GM12892 (cell line): ENCODE measurements around the gene ERBB4.

ENCODE experiments used
- POLR2A ChIP-seq: IDR thresholded peaks from 2 replicates; pipeline ENCODE4 v1.6.1; 2011; ENCODE audit warnings: low read depth, low read length, control low read depth
- POLR2AphosphoS5 ChIP-seq: IDR thresholded peaks from 2 replicates; pipeline ENCODE4 v1.6.1; 2011; ENCODE audit warnings: low read depth, low read length, control low read depth

- TF ChIP-seq POLR2A = no peak
- no peak for TF ChIP-seq POLR2AphosphoS5
These were observed 907.1 kb downstream of the ERBB4 start for GRCh38 chr2:211631503-211631902.
